GM10266 (cell line): ENCODE data around the gene C2orf76.

Experiments used
- DNase-seq: peaks from one replicate; pipeline ENCODE4 v3.0.0; 2012; ENCODE audit errors: extremely low spot score
- TF ChIP-seq, protein P1 (sequence below): IDR thresholded peaks from 2 replicates; pipeline ENCODE4 v1.5.1; 2012; ENCODE audit warnings: mild to moderate bottlenecking, low read depth; ENCODE audit not compliant: control insufficient read depth, insufficient read depth; ENCODE audit errors: missing control alignments

The C2orf76 gene

DNA sequence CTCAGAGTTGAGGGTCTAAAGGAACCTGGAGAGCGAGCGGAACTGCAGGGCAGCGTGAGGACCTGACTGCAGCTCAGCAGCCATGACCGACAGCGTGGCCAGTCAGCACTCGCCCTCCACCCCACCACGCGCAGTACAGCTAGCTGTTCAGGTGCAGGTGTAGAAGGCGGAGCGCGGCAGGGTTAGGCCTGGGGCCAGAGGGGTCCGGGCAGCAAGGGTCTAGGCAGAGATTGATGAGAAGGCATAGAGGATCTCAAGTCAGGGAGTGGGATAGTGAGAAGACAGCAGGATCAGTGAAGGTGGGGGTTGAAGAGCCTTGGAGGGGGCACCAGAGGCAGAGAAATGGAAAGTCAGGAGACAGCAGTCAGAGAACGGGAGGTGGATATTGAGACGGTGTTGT lies 72.0 kb downstream of the C2orf76 start:
- TF ChIP-seq, protein P1, sequence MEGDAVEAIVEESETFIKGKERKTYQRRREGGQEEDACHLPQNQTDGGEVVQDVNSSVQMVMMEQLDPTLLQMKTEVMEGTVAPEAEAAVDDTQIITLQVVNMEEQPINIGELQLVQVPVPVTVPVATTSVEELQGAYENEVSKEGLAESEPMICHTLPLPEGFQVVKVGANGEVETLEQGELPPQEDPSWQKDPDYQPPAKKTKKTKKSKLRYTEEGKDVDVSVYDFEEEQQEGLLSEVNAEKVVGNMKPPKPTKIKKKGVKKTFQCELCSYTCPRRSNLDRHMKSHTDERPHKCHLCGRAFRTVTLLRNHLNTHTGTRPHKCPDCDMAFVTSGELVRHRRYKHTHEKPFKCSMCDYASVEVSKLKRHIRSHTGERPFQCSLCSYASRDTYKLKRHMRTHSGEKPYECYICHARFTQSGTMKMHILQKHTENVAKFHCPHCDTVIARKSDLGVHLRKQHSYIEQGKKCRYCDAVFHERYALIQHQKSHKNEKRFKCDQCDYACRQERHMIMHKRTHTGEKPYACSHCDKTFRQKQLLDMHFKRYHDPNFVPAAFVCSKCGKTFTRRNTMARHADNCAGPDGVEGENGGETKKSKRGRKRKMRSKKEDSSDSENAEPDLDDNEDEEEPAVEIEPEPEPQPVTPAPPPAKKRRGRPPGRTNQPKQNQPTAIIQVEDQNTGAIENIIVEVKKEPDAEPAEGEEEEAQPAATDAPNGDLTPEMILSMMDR = no peak
- DNase-seq = no peak

DNA sequence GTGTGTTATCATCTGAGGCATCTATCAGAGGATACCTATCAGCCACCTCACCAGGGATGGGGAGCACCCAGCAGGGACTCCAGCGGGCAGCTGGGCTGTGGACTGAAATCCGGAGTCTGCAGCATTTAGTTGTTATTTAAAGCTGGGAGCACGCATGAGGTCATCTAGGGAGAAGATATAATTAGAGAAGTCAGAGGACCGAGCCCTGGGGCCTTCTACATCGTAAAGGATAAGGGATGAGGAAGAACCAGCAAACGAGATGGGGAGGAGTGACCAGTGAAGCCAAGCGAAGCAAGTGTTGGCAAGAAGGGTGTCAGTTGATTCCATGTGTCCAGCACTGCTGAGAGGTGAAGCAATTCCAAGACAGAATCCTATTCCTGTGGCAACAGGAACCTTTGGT lies 72.7 kb downstream of the C2orf76 start:
- TF ChIP-seq, protein P1 = no peak
- no peak for DNase-seq

DNA sequence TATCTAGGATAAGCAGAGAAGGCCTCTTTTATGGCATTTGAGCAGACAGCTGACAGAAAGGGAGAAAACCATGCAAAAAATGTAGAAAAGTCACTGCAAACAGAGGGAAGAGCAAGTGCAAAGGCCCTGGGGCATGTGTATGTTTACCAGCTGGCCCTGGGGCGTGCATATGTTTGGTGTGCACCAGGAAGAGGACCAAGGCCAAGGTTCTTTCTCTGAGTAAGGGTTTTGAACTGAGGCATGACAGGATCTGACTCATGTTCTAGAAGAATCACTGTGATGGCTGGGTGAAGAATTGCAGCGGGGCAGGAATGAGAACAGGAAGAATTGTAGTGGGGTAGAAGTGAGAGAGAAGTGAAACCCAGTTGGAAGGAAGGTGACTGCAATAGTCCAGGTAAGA lies 73.4 kb downstream of the C2orf76 start:
- DNase-seq = no peak
- TF ChIP-seq, protein P1 = no peak

DNA sequence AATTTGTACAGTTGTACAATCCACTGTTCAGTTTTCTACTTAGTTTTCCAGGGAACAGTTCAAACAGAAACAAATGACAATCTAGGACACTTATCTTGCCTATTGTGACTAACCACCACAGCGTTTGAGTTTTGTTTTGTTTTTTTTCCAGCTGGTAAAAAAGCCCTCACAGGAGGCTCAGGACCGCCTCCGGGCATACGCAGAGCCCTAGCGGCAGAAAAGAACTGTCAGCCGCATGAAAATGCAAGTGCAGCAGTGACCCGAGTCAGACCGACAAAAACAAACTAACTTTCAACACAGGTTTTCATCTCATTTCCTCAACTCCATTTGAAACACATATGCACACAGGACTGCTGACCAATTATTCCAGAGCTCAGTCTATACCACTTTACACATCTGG lies 74.4 kb downstream of the C2orf76 start:
- DNase-seq = no peak
- TF ChIP-seq, protein P1 = no peak

DNA sequence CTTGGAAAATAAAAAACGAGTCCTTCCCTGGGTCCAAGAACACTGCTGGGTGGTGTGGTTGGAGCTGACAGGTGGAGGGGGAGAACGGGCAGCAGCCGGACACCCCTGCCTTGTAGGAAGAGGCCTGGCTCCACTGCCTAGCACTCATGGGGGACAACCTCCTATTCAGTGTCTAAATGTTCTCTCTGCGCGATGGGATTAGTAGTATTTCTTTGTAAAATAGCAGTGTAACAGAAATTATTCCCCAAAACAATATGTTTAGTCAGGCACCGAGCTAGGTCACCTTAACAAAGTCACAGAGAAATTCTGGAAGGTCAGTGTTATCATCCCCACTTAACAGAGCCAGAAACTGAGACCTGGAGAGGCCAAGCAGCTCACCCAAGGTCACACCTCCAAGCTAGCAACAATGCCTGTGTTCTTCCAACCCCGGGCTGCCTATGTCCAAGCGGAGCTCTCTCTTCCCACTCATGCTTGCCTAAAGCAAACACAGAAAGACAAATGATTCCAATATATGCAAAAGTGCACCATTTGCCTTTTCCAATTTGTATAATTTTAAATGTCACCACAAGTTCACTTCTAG lies 75.0 kb downstream of the C2orf76 start:
- TF ChIP-seq, protein P1 = no peak
- DNase-seq = no peak

DNA sequence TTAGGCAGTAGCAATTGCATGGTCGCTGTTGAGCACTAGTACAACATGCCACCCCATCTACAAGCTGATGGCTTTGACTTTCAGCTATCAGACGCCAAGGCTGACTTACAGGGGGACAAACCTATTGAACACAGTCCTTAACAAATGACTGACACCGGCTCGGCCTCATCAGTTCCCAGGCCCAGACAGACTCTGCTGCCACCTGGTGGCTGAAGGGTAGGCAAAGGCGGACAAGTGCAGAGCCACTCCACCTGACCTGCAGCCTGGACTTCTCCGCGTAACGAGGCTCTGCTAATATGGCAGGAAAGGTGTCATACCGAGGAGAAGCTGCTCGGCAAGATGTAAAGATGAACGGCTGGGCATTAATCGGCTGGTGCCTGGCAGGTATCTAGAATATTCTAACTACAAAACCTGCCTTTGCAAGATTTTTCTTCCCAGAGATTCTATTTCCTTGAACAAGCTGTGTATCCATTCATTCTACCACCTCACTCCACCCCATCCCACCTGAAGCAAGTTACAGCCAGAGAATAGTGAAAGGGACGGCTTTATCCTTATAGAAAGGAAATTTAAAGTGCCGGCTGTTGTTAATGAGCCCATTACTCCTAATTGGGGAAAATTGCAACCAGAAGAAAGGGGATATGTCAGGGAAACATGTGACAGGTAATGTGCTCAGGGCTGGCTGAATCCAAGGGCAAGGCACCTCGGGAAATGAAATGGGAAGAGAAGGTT lies 75.6 kb downstream of the C2orf76 start:
- DNase-seq = peak; percentile 64
- TF ChIP-seq, protein P1 = peak; percentile 85

DNA sequence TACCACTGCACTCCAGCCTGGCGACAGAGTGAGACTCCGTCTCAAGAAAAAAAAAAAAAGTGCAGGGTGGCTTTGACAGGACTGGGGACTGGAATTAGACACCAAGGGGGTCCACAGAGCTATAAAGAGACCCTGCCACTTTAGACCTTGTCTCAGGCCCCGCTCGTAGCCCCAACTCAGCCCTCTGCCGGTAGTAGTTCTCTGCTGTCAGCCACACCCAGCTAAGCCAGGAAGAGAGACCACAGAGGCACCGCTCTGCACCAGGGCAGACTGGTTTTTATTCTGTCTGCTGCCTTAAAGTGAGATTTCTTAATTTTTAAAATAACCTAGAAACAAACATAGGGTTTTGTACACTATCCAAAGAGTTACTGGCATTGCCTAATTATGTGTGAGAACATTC lies 77.0 kb downstream of the C2orf76 start:
- no peak for DNase-seq
- TF ChIP-seq, protein P1 = no peak
